ENCODE results near the gene HMX1.

DNA sequence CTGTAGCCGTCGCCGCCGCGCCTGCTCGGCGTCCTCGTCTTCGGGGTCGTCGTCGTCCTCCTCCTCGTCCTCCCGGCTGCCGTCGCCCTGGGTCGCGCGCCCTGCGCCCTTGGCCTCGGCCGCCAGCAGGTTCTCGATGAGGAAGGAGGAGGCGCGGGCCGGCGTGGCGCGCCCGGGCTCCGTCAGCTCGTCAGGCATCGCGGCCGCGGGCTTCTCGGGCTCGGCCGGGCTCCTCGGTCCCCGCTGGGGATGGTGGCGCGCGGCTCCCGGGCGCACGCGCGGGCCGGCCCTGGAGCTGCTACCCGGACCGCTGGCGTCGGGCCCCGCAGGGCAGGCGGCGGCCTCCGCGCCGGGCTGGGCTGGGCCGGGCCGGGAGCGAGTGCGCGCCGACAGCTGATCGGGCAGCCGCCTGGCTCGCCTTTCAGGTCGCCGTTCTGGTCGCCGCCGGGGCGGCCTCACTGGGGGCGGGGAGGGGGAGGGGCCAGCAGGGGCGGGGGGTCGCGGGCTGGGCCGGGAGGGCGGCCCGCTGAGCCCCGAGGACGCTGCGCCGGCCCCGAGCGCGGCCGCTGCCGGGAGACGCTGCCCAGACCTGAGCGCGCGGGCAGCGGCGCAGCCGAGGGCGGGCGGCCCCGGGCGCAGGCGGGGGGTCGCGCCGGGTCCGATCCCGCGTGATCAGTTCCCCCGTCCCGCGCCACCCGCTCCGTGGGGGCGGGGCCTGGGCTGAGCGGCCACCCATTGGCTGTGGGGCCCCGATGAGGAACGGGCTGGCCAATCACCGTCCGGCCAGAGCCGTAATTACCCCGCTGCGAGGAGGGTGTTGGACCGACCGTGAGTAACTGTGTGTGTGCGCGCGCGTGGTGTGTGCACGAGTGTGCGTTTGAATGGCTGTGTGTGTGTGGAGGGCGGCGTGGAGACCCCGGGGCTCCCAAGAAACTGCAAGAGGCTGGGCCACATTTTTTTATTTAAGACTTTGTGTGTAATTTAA, at the start of gene HMX1:
- no peak for TF ChIP-seq MYC (IDR thresholded peaks at IDR 0.05; ENCODE audit: low read depth, low read length)
- TF ChIP-seq, protein P1, sequence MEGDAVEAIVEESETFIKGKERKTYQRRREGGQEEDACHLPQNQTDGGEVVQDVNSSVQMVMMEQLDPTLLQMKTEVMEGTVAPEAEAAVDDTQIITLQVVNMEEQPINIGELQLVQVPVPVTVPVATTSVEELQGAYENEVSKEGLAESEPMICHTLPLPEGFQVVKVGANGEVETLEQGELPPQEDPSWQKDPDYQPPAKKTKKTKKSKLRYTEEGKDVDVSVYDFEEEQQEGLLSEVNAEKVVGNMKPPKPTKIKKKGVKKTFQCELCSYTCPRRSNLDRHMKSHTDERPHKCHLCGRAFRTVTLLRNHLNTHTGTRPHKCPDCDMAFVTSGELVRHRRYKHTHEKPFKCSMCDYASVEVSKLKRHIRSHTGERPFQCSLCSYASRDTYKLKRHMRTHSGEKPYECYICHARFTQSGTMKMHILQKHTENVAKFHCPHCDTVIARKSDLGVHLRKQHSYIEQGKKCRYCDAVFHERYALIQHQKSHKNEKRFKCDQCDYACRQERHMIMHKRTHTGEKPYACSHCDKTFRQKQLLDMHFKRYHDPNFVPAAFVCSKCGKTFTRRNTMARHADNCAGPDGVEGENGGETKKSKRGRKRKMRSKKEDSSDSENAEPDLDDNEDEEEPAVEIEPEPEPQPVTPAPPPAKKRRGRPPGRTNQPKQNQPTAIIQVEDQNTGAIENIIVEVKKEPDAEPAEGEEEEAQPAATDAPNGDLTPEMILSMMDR (IDR thresholded peaks at IDR 0.05; ENCODE audit: low read depth, low read length): no peak

All from NB4 (cell line).